Measurements from ENCODE around the gene ATP2B2. TPM values are rescaled to one million over a fixed set of nuclear protein-coding genes. Genes with fewer than 3 reads are reported as not detected.
"Not testable (repeated sequence)": the region's sequence is repeated elsewhere in the genome, so short reads cannot be mapped to it uniquely, and the experiment has no call there.

ATP2B2 gene
- total RNA-seq, 2 experiments from 2014 or later: 0.06 TPM; not detected in 1

DNA sequence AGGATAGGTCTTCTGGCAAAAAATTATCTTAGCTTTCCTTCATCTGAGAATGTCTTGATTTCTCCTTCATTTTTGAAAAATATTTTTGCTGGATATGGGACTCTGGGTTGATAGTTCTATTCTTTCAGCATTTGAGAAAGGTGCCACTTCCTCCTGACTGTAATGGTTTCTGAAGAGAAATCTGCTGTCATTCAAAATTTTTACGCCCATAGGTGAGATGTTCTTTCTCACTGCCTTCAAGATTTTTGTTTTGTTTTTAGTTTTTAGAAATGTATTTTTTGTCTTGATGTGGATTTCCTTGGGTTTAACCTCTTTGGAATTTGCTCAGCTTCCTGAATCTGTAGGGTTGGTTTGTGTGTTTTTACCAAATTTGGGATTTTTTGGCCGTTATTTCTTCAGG, 37.1 kb upstream of the ATP2B2 start:
- Histone ChIP-seq H3K9me3 (ENCODE audit: low read length) (peaks cover 9% of the 10 kb centered on the region), H3K9me2 (ENCODE audit: insufficient read depth, low read length) (no peaks in the 10 kb centered on the region), H2AFZ (ENCODE audit: low read length) (no peak overlapping the region), H3K4me1 (ENCODE audit: insufficient read depth, low read length, poor library complexity, severe bottlenecking) (no peaks in the 10 kb centered on the region), H4K20me1 (ENCODE audit: insufficient read depth, low read length) (no peaks in the 10 kb centered on the region), H3K79me2 (ENCODE audit: insufficient read depth, low read depth, low read length) (no peaks in the 10 kb centered on the region), H3K4me2 (ENCODE audit: low read length) (no peak overlapping the region), H3K27ac (ENCODE audit: low read depth, low read length, poor library complexity, severe bottlenecking) (no peak overlapping the region), H3K4me3 (ENCODE audit: low read depth, low read length, poor library complexity, severe bottlenecking) (no peak overlapping the region), H3K36me3 (ENCODE audit: insufficient read depth, low read length) (no peaks in the 10 kb centered on the region)
- TF ChIP-seq, protein P1, sequence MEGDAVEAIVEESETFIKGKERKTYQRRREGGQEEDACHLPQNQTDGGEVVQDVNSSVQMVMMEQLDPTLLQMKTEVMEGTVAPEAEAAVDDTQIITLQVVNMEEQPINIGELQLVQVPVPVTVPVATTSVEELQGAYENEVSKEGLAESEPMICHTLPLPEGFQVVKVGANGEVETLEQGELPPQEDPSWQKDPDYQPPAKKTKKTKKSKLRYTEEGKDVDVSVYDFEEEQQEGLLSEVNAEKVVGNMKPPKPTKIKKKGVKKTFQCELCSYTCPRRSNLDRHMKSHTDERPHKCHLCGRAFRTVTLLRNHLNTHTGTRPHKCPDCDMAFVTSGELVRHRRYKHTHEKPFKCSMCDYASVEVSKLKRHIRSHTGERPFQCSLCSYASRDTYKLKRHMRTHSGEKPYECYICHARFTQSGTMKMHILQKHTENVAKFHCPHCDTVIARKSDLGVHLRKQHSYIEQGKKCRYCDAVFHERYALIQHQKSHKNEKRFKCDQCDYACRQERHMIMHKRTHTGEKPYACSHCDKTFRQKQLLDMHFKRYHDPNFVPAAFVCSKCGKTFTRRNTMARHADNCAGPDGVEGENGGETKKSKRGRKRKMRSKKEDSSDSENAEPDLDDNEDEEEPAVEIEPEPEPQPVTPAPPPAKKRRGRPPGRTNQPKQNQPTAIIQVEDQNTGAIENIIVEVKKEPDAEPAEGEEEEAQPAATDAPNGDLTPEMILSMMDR (conservative IDR thresholded peaks at IDR 0.05; ENCODE audit: low read length): no peak
- CTCF ChIA-PET (ENCODE audit: unreplicated experiment): no interaction called here
- BruUV-seq (replicated peaks): no TSS peak
- intact Hi-C loops (cut with micrococcal nuclease; ENCODE audit: unreplicated experiment): no loop called here
- no peak for DNase-seq (ENCODE audit: low spot score)
- POLR2A ChIA-PET: no interaction called here

DNA sequence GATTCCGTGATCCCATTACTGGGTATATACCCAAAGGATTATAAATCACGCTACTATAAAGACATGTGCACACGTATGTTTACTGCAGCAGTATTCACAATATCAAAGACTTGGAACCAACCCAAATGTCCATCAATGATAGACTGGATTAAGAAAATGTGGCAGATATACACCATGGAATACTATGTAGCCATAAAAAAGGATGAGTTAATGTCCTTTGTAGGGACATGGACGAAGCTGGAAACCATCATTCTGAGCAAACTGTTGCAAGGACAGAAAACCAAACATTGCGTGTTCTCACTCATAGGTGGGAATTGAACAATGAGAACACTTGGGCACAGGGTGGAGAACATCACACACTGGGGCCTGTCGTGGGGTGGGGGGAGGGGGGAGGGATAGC, 35.0 kb upstream of the ATP2B2 start:
- H3K36me3 ChIP-seq (ENCODE audit: insufficient read depth, low read length); H2AFZ ChIP-seq (ENCODE audit: low read length); H3K4me1 ChIP-seq (ENCODE audit: insufficient read depth, low read length, poor library complexity, severe bottlenecking); DNase-seq (ENCODE audit: low spot score); H3K9me3 ChIP-seq (ENCODE audit: low read length); H3K79me2 ChIP-seq (ENCODE audit: insufficient read depth, low read depth, low read length); BruUV-seq (replicated peaks); H3K27ac ChIP-seq (ENCODE audit: low read depth, low read length, poor library complexity, severe bottlenecking); intact Hi-C loops (cut with micrococcal nuclease; ENCODE audit: unreplicated experiment); H3K9me2 ChIP-seq (ENCODE audit: insufficient read depth, low read length); H3K4me2 ChIP-seq (ENCODE audit: low read length); H4K20me1 ChIP-seq (ENCODE audit: insufficient read depth, low read length); H3K4me3 ChIP-seq (ENCODE audit: low read depth, low read length, poor library complexity, severe bottlenecking); CTCF ChIA-PET (ENCODE audit: unreplicated experiment); POLR2A ChIA-PET: not testable (repeated sequence)

DNA sequence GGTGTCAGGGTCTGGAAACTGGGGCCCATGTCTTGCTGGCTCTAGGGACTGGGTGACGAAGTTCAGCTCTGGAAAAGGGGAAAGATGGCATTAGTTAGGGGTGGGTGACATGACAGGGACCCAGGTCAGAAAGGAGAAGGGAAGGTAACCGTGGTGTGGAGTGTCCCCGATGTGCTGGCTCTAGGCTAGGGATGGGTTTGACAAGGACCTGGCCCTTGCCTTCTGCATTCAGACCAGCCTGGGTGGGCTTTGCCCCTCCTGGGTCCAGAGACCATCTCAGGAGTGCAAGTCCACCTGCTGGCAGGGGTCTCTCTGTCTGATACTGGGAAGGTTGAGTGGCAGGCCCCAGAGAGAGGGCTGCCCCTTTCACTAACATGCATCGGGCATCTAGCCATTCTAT, 28.7 kb upstream of the ATP2B2 start:
- H3K4me3 ChIP-seq (ENCODE audit: low read depth, low read length, poor library complexity, severe bottlenecking): no peak overlapping the region
- no peaks in the 10 kb centered on the region for H3K79me2 ChIP-seq (ENCODE audit: insufficient read depth, low read depth, low read length)
- no peaks in the 10 kb centered on the region for H3K9me3 ChIP-seq (ENCODE audit: low read length)
- H3K4me2 ChIP-seq (ENCODE audit: low read length): no peak overlapping the region
- H4K20me1 ChIP-seq (ENCODE audit: insufficient read depth, low read length): no peaks in the 10 kb centered on the region
- H3K36me3 ChIP-seq (ENCODE audit: insufficient read depth, low read length): no peaks in the 10 kb centered on the region
- intact Hi-C loops (cut with micrococcal nuclease; ENCODE audit: unreplicated experiment): no loop called here
- CTCF ChIA-PET (ENCODE audit: unreplicated experiment): no interaction called here
- H3K9me2 ChIP-seq (ENCODE audit: insufficient read depth, low read length): no peaks in the 10 kb centered on the region
- H3K4me1 ChIP-seq (ENCODE audit: insufficient read depth, low read length, poor library complexity, severe bottlenecking): no peaks in the 10 kb centered on the region
- BruUV-seq (replicated peaks): no TSS peak
- POLR2A ChIA-PET: no interaction called here
- no peak for TF ChIP-seq EZH2phosphoT487 (IDR thresholded peaks at IDR 0.05; ENCODE audit: borderline replicate concordance, low read depth, low read length)
- TF ChIP-seq, protein P1 (conservative IDR thresholded peaks at IDR 0.05; ENCODE audit: low read length): no peak
- no peak overlapping the region for H2AFZ ChIP-seq (ENCODE audit: low read length)
- DNase-seq (ENCODE audit: low spot score): no peak
- H3K27ac ChIP-seq (ENCODE audit: low read depth, low read length, poor library complexity, severe bottlenecking): no peak overlapping the region
